ENCODE results near the gene RCL1.
"Not testable (repeated sequence)": the region's sequence is repeated elsewhere in the genome, so short reads cannot be mapped to it uniquely, and the experiment has no call there.

The RCL1 gene

GRCh38 chr9:4783191-4783590 is 9.6 kb upstream of the RCL1 start:
- not testable (repeated sequence) for DNase-seq (ENCODE audit: low read depth in 2 of 2)

GRCh38 chr9:4784403-4784802 is 8.3 kb upstream of the RCL1 start:
- DNase-seq (ENCODE audit: low read depth in 2 of 2), result no peak

- no peak for DNase-seq (ENCODE audit: low read depth in 2 of 2)
Observed at GRCh38 chr9:4786599-4786998, 6.1 kb upstream of the RCL1 start.

- no peak for DNase-seq (ENCODE audit: low read depth in 2 of 2)
Observed at GRCh38 chr9:4787876-4788275, 4.9 kb upstream of the RCL1 start.

- DNase-seq (ENCODE audit: low read depth in 2 of 2), result no peak
Observed at GRCh38 chr9:4788703-4789102, 4.0 kb upstream of the RCL1 start.

GRCh38 chr9:4792054-4792571 is 631 bp upstream of the RCL1 start:
- DNase-seq (ENCODE audit: low read depth in 2 of 2), result no peak

GRCh38 chr9:4793459-4794395 is 983 bp downstream of the RCL1 start:
- no peak for DNase-seq (ENCODE audit: low read depth in 2 of 2)

- DNase-seq (ENCODE audit: low read depth in 2 of 2), result no peak
Observed at GRCh38 chr9:4794691-4795090, 1.9 kb downstream of the RCL1 start.

GRCh38 chr9:4795108-4795507 is 2.4 kb downstream of the RCL1 start:
- not testable (repeated sequence) for DNase-seq (ENCODE audit: low read depth in 2 of 2)

GRCh38 chr9:4796530-4796929 is 3.8 kb downstream of the RCL1 start:
- no peak for DNase-seq (ENCODE audit: low read depth in 2 of 2)

- DNase-seq (ENCODE audit: low read depth in 2 of 2), result no peak
Observed at GRCh38 chr9:4796988-4797853, 4.5 kb downstream of the RCL1 start.

- no peak for DNase-seq (ENCODE audit: low read depth in 2 of 2)
Observed at GRCh38 chr9:4797854-4798150, 5.1 kb downstream of the RCL1 start.

- DNase-seq (ENCODE audit: low read depth in 2 of 2), result no peak
Observed at GRCh38 chr9:4798281-4799032, 5.7 kb downstream of the RCL1 start.

GRCh38 chr9:4799033-4799430 is 6.3 kb downstream of the RCL1 start:
- no peak for DNase-seq (ENCODE audit: low read depth in 2 of 2)

GRCh38 chr9:4799775-4800174 is 7.0 kb downstream of the RCL1 start:
- no peak for DNase-seq (ENCODE audit: low read depth in 2 of 2)

- DNase-seq (ENCODE audit: low read depth in 2 of 2), result no peak
Observed at GRCh38 chr9:4801156-4801555, 8.4 kb downstream of the RCL1 start.

GRCh38 chr9:4803670-4804530 is 11.2 kb downstream of the RCL1 start:
- no peak for DNase-seq (ENCODE audit: low read depth in 2 of 2)

GRCh38 chr9:4804531-4805016 is 11.8 kb downstream of the RCL1 start:
- no peak for DNase-seq (ENCODE audit: low read depth in 2 of 2)

GRCh38 chr9:4805191-4805918 is 12.6 kb downstream of the RCL1 start:
- no peak for DNase-seq (ENCODE audit: low read depth in 2 of 2)

GRCh38 chr9:4810565-4810964 is 17.8 kb downstream of the RCL1 start:
- DNase-seq (ENCODE audit: low read depth in 2 of 2), result no peak

All from fibroblast of skin of left biceps (primary cell).